ENCODE measurements around the gene MDM4.

GRCh38 chr1:204475656-204476432 is 40.4 kb upstream of the MDM4 start:
- TF ChIP-seq CTCF (IDR thresholded peaks at IDR 0.05; ENCODE audit: borderline replicate concordance, extremely low read depth, low read length, poor library complexity, severe bottlenecking) (no peak), EZH2 (IDR thresholded peaks at IDR 0.05; ENCODE audit: borderline replicate concordance, low read depth, low read length, severe bottlenecking) (no peak)
